Retinal pigment epithelial cell (primary cell): ENCODE data around the gene PPP2R2B.
A peak's percentile ranks its signal among the peaks of the same experiment; 100 is the strongest.

Experiments used
- DNase-seq: peaks from one replicate; pipeline ENCODE4 v3.0.0-alpha.2; 2010; ENCODE audit warnings: low read depth
- H3K4me3 ChIP-seq: 2 replicates; pipeline ENCODE4 v1.5.1; 2011; ENCODE audit warnings: mild to moderate bottlenecking, low read length, control low read depth, moderate library complexity
- TF ChIP-seq, protein P1 (sequence below): conservative IDR thresholded peaks from 2 replicates; pipeline ENCODE4 v1.5.1; 2011; ENCODE audit warnings: low read depth, low read length, control low read depth, inconsistent platforms

Gene PPP2R2B

DNA sequence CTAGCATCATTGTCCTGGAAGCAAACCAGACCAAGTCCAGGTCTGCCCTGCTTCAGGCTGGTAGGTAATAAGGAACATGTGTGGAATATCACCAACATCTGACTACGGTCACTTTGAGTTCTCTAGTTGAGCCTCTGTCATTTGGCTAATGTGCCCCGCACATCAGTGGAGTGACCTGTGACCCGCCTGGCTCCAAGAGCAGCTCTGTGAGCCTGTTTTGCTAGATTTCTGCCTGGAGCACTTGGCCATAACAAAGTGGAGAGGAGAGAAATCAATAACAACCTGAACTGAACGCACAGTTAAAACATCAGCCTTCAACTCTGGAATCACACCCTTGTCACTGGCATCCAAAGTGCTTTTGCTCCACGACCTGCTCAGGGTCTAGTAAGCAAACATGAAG, 115.7 kb downstream of the PPP2R2B start:
- TF ChIP-seq, protein P1, sequence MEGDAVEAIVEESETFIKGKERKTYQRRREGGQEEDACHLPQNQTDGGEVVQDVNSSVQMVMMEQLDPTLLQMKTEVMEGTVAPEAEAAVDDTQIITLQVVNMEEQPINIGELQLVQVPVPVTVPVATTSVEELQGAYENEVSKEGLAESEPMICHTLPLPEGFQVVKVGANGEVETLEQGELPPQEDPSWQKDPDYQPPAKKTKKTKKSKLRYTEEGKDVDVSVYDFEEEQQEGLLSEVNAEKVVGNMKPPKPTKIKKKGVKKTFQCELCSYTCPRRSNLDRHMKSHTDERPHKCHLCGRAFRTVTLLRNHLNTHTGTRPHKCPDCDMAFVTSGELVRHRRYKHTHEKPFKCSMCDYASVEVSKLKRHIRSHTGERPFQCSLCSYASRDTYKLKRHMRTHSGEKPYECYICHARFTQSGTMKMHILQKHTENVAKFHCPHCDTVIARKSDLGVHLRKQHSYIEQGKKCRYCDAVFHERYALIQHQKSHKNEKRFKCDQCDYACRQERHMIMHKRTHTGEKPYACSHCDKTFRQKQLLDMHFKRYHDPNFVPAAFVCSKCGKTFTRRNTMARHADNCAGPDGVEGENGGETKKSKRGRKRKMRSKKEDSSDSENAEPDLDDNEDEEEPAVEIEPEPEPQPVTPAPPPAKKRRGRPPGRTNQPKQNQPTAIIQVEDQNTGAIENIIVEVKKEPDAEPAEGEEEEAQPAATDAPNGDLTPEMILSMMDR: no peak
- no peak overlapping the region for H3K4me3 ChIP-seq
- no peak for DNase-seq

DNA sequence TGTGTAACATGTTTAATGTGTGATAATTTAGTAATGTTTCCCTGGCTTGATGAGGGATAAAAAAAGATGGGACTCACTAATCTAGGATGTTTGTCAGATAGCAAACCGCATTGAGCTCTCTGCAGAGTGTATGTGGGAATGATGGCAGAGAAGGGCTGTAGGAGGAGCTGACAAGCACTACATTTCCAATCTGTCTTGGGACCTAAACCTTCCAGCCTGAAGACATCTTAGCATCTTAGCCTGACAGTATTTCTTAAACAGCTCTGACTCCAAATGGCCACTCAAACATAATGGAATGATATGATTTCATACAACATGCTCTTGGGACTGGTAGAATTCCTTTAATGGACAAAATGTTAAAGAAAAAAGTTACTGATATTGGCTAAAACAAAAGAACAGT, 116.7 kb downstream of the PPP2R2B start:
- TF ChIP-seq, protein P1: no peak
- H3K4me3 ChIP-seq: no peak overlapping the region
- no peak for DNase-seq

GRCh38 chr5:146758938-146759337, 119.6 kb downstream of the PPP2R2B start:
- peak; percentile 69 for DNase-seq
- H3K4me3 ChIP-seq: no peak overlapping the region
- TF ChIP-seq, protein P1: no peak

GRCh38 chr5:146758076-146758475, 120.5 kb downstream of the PPP2R2B start:
- TF ChIP-seq, protein P1: no peak
- H3K4me3 ChIP-seq: no peak overlapping the region
- DNase-seq: no peak

DNA sequence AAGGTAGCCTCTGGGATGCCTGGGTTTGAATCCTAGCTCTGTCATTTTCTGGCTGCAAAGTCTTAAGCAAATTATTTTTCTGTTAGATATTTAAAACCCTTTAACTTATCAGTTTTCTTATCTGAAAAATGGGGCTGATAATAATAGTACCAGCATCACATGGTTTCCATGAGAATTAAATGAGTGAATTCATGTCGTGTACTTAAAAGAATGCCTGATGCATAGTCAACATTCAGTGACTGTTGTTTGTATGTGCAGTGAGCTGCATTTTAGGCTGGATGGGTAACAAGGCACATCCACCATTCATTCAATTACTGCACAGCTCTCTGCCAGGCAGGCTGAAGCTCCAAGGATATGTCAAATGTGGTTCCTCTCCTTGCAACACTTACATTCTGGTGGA, 122.0 kb downstream of the PPP2R2B start:
- no peak overlapping the region for H3K4me3 ChIP-seq
- TF ChIP-seq, protein P1: no peak
- DNase-seq: no peak

DNA sequence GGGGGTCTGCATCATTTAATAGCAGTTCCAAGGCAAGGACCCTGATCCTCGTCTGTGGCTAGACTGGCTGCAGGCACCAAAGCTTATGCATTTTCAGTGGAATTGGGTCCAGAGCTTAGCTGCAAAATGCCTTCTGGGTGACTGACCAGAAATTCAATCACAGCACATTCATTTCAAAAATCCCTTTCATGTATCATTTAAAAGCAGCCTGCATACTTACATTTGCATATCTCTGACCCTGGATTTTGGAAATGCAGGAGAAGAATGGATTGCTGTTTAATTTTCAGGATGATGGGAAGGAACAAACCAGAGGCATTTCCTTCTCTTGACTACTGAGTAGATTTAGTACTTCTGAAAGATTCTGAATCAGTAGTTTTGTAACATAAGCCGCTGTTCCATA, 122.8 kb downstream of the PPP2R2B start:
- no peak for DNase-seq
- TF ChIP-seq, protein P1: no peak
- no peak overlapping the region for H3K4me3 ChIP-seq

- TF ChIP-seq, protein P1: no peak
- no peak for DNase-seq
- H3K4me3 ChIP-seq: no peak overlapping the region
Observed at GRCh38 chr5:146754621-146755020, 123.9 kb downstream of the PPP2R2B start.
